Mesenchymal stem cell (in vitro differentiated cells and primary cell): Measurements from ENCODE around the gene SPSB1.

Experiments used
- DNase-seq: peaks from one replicate; pipeline ENCODE4 v3.0.0-alpha.2; 2013
- H2AFZ ChIP-seq: one replicate; pipeline ENCODE4 v1.6.1; 2013; ENCODE audit warnings: low read depth, mild to moderate bottlenecking, control low read depth, inconsistent platforms, low read length, moderate library complexity
- H2AK5ac ChIP-seq: 2 replicates; pipeline ENCODE4 v1.6.1; 2013; ENCODE audit warnings: low read length, moderate library complexity, mild to moderate bottlenecking, inconsistent platforms; ENCODE audit not compliant: severe bottlenecking
- H2BK120ac ChIP-seq: one replicate; pipeline ENCODE4 v1.6.1; 2013; ENCODE audit warnings: low read depth, mild to moderate bottlenecking, inconsistent platforms, low read length, moderate library complexity
- H2BK12ac ChIP-seq, 2 experiments: one replicate each; pipeline ENCODE4 v1.6.1; 2013; ENCODE audit warnings: inconsistent platforms in 2 of 2, low read length in 2 of 2, mild to moderate bottlenecking in 2 of 2, moderate library complexity in 2 of 2, control low read depth in 1 of 2
- H2BK15ac ChIP-seq: one replicate; pipeline ENCODE4 v1.6.1; 2013; ENCODE audit warnings: mild to moderate bottlenecking, low read depth, inconsistent platforms; ENCODE audit not compliant: poor library complexity, severe bottlenecking
- H2BK5ac ChIP-seq: 2 replicates; pipeline ENCODE4 v1.6.1; 2013; ENCODE audit warnings: low read depth, mild to moderate bottlenecking, low read length, control low read depth, inconsistent platforms; ENCODE audit not compliant: poor library complexity, severe bottlenecking
- H3K14ac ChIP-seq, 2 experiments: one replicate each; pipeline ENCODE4 v1.6.1; 2013; ENCODE audit warnings: inconsistent platforms in 2 of 2, low read length in 2 of 2, control low read depth in 1 of 2, mild to moderate bottlenecking in 1 of 2, moderate library complexity in 1 of 2
- H3K18ac ChIP-seq, 2 experiments: one replicate each; pipeline ENCODE4 v1.6.1; 2013; ENCODE audit warnings: inconsistent platforms in 2 of 2, low read length in 2 of 2, control low read depth in 1 of 2, low read depth in 1 of 2, mild to moderate bottlenecking in 1 of 2
- H3K23ac ChIP-seq, 2 experiments: one replicate each; pipeline ENCODE4 v1.6.1; 2013; ENCODE audit warnings: inconsistent platforms in 2 of 2, low read length in 2 of 2, mild to moderate bottlenecking in 2 of 2, moderate library complexity in 2 of 2, control low read depth in 1 of 2
- H3K27ac ChIP-seq: 2 replicates; pipeline ENCODE4 v1.5.1; 2013; ENCODE audit warnings: mild to moderate bottlenecking, moderate library complexity, low read length, control low read depth, inconsistent platforms; ENCODE audit not compliant: poor library complexity, severe bottlenecking
- H3K27me3 ChIP-seq, 2 experiments: 2 replicates each; pipeline versions ENCODE4 v1.6.1 to v1.7.0; 2013; ENCODE audit warnings: low read length in 2 of 2, mild to moderate bottlenecking in 2 of 2, moderate library complexity in 2 of 2, control low read depth in 1 of 2, inconsistent platforms in 1 of 2; ENCODE audit not compliant: control insufficient read depth in 1 of 2, insufficient read depth in 1 of 2
- H3K36me3 ChIP-seq, 2 experiments: 2 replicates each; pipeline versions ENCODE4 v1.6.1 to v1.7.0; 2013; ENCODE audit warnings: low read length in 2 of 2, control low read depth in 1 of 2, inconsistent platforms in 1 of 2, low read depth in 1 of 2, mild to moderate bottlenecking in 1 of 2; ENCODE audit not compliant: insufficient read depth in 2 of 2, control insufficient read depth in 1 of 2
- H3K4ac ChIP-seq, 2 experiments: one replicate each; pipeline ENCODE4 v1.6.1; 2013; ENCODE audit warnings: inconsistent platforms in 2 of 2, low read length in 2 of 2, mild to moderate bottlenecking in 2 of 2, moderate library complexity in 2 of 2, control low read depth in 1 of 2, low read depth in 1 of 2
- H3K4me1 ChIP-seq: 2 replicates; pipeline ENCODE4 v1.6.1; 2013; ENCODE audit warnings: low read depth, low read length, control low read depth; ENCODE audit not compliant: control insufficient read depth, insufficient read depth
- H3K4me2 ChIP-seq: 2 replicates; pipeline ENCODE4 v1.6.1; 2013; ENCODE audit warnings: low read length, mild to moderate bottlenecking, inconsistent platforms; ENCODE audit not compliant: poor library complexity, severe bottlenecking
- H3K4me3 ChIP-seq, 2 experiments: 2 replicates each; pipeline versions ENCODE4 v1.5.1 to v1.7.0; 2013; ENCODE audit warnings: low read length in 2 of 2, mild to moderate bottlenecking in 2 of 2, control low read depth in 1 of 2, low read depth in 1 of 2; ENCODE audit not compliant: insufficient read depth in 1 of 2
- H3K79me1 ChIP-seq: replicated peaks from 2 replicates; pipeline ENCODE4 v1.6.1; 2013; ENCODE audit warnings: mild to moderate bottlenecking, control low read depth, low read length, inconsistent platforms; ENCODE audit not compliant: poor library complexity, severe bottlenecking
- H3K9ac ChIP-seq: 2 replicates; pipeline ENCODE4 v1.7.0; 2013; ENCODE audit warnings: mild to moderate bottlenecking, low read length, moderate library complexity
- H3K9me3 ChIP-seq: 2 replicates; pipeline ENCODE4 v1.7.0; 2013; ENCODE audit warnings: mild to moderate bottlenecking, low read length; ENCODE audit not compliant: control insufficient read depth
- H4K8ac ChIP-seq: one replicate; pipeline ENCODE4 v1.6.1; 2013; ENCODE audit warnings: inconsistent platforms, mild to moderate bottlenecking, low read length, moderate library complexity
- H4K91ac ChIP-seq: one replicate; pipeline ENCODE4 v1.6.1; 2013; ENCODE audit warnings: mild to moderate bottlenecking, low read length, inconsistent platforms
- WGBS: methylation state at CpG from one replicate; pipeline ENCODE4 v1.1.7; 2013; ENCODE audit warnings: mixed read lengths; 5-methylcytosine and 5-hydroxymethylcytosine counted together

Gene SPSB1

DNA sequence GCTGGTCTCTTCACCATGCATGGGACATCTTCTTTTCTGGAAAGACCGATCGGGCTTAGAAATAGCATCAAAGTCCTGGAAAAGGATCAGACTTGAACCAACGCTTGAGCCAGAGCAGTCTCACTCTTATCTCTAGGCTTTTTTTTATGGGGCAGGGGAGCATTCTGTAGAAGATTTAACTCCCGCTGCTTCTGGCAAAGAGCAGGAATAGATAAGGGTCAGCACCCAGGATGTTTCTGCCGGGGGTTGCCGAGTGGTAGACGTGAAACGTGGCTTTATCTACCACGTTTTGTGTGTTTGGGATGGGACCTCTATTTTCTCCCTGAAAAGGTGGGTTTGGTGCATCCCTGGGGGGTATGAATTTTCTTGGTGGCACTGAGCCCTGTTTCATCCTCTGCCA, 18.8 kb downstream of the SPSB1 start:
- Histone ChIP-seq H2BK12ac (no peak overlapping the region), H3K4me2 (no peak overlapping the region), H3K79me1 (peaks cover 3% of the 10 kb centered on the region)

DNA sequence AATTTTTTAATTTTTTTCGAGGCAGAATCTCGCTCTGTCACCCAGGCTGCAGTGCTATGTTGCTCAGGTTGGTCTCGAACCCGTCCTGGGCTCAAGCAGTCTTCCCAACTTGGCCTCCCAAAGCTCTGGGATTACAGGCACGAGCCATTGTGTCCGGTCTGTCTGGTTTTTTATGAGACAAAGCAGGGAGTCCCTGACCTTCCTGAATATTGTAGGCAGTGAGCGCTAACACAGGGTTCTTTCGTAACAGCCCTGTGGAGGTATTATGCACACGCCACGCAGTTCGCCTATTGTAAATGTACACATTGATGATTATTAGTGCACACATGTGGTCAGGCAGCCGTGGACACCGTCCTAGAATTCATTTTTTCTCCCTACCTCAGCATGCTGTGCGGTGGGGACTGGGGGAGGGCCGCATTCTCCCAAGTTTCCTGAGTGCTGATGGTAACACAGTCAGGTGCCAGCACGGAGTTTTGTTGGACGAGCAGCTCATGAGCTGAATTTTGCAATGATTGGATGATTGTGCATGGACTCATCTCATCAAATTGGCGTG, 19.6 kb downstream of the SPSB1 start:
- 95% methylated on average over 18 of the region's 18 CpGs for WGBS
- H2AK5ac ChIP-seq: no peak overlapping the region
- peaks cover 4% of the 10 kb centered on the region for H3K79me1 ChIP-seq
- no peak overlapping the region for H3K18ac ChIP-seq
- peaks cover 58% of the 10 kb centered on the region for H3K4me1 ChIP-seq
- H3K14ac ChIP-seq: no peak overlapping the region
- H4K8ac ChIP-seq: peak overlapping the region; percentile 19
- H3K27ac ChIP-seq: no peak overlapping the region
- no peak overlapping the region for H2BK5ac ChIP-seq
- no peak overlapping the region for H2AFZ ChIP-seq
- H2BK15ac ChIP-seq: no peak overlapping the region
- H4K91ac ChIP-seq: no peak overlapping the region
- no peaks in the 10 kb centered on the region for H3K27me3 ChIP-seq
- no peak for DNase-seq
- H3K4me3 ChIP-seq: no peak overlapping the region
- no peak overlapping the region for H3K4me2 ChIP-seq
- no peaks in the 10 kb centered on the region for H3K9me3 ChIP-seq
- H2BK120ac ChIP-seq: no peak overlapping the region
- peak overlapping the region; percentile 36 for H3K9ac ChIP-seq
- no peak overlapping the region for H3K23ac ChIP-seq
- no peak overlapping the region for H3K4ac ChIP-seq
- H3K36me3 ChIP-seq: peaks cover 28 to 48% of the 10 kb centered on the region in 2 experiments
- H2BK12ac ChIP-seq: no peak overlapping the region

More for the DNA sequence above, 18.8 kb downstream of the SPSB1 start:
- H3K18ac ChIP-seq: no peak overlapping the region
- no peak overlapping the region for H3K4ac ChIP-seq
- H3K14ac ChIP-seq: no peak overlapping the region
- no peak overlapping the region for H4K91ac ChIP-seq
- 69% methylated on average over 9 of the region's 9 CpGs for WGBS
- DNase-seq: no peak
- no peak overlapping the region for H2BK5ac ChIP-seq
- no peak overlapping the region for H2BK120ac ChIP-seq
- no peak overlapping the region for H2BK15ac ChIP-seq
- H3K36me3 ChIP-seq: peaks cover 24 to 45% of the 10 kb centered on the region in 2 experiments
- no peak overlapping the region for H3K27ac ChIP-seq
- H2AFZ ChIP-seq: no peak overlapping the region
- H3K23ac ChIP-seq: no peak overlapping the region
- no peak overlapping the region for H3K4me3 ChIP-seq
- peak overlapping the region; percentile 2 for H3K9ac ChIP-seq
- H3K27me3 ChIP-seq: no peaks in the 10 kb centered on the region
- H3K4me1 ChIP-seq: peaks cover 52% of the 10 kb centered on the region
- no peak overlapping the region for H4K8ac ChIP-seq
- H2AK5ac ChIP-seq: no peak overlapping the region
- no peaks in the 10 kb centered on the region for H3K9me3 ChIP-seq

DNA sequence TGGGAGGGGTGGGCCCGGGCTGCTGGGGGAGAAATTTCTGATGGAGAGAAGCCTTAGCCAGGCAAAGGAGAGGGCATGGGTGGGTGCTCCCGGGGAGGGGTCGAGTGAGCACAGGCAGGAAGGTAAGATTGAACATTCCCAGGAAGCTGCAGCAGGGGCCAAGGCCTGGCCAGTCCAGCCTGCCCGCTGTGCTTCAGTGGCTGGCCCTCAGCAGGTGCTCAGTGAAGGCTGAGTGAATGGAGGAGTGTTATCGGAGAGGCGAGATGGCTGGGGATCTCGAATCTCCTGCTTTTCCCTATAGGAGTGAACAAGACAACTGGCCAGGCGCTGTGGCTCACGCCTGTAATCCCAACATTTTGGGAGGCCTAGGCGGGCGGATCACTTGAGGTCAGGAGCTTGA, 20.9 kb downstream of the SPSB1 start:
- Histone ChIP-seq H3K4me2 (no peak overlapping the region), H2BK120ac (no peak overlapping the region), H2BK15ac (no peak overlapping the region), H3K36me3 (peaks cover 33 to 44% of the 10 kb centered on the region in 2 experiments), H3K4me1 (peaks cover 63% of the 10 kb centered on the region), H3K79me1 (peaks cover 4% of the 10 kb centered on the region), H3K9ac (no peak overlapping the region), H4K8ac (no peak overlapping the region), H3K4ac (no peak overlapping the region), H3K23ac (no peak overlapping the region), H3K27ac (no peak overlapping the region), H2BK5ac (no peak overlapping the region), H2AFZ (no peak overlapping the region), H3K27me3 (no peaks in the 10 kb centered on the region), H2AK5ac (no peak overlapping the region), H3K4me3 (no peak overlapping the region), H3K14ac (no peak overlapping the region), H2BK12ac (no peak overlapping the region), H3K9me3 (no peaks in the 10 kb centered on the region), H4K91ac (no peak overlapping the region), H3K18ac (no peak overlapping the region)
- no peak for DNase-seq
- WGBS: 98% methylated on average over 11 of the region's 11 CpGs

DNA sequence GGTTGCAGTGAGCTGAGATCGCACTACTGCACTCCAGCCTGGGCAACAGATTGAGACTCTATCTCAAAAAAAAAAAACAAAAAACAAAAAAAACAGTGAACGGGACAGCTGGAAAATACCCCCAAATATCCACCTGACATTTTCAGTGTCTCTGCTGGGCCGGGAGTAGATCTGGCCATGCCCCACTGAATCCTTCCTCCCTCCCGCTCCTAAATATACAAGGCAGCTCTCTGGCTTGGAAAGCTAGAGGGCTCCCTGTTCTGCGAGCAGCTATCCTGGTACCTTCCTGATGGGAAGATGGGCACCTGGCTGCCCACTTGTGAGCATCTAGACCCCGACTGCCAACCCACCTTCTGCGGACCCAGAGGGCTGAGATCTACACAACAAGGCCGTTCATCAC, 21.4 kb downstream of the SPSB1 start:
- peaks cover 59% of the 10 kb centered on the region for H3K4me1 ChIP-seq
- no peak overlapping the region for H3K4me3 ChIP-seq
- no peaks in the 10 kb centered on the region for H3K27me3 ChIP-seq
- no peak overlapping the region for H4K91ac ChIP-seq
- H2BK15ac ChIP-seq: no peak overlapping the region
- H3K4me2 ChIP-seq: no peak overlapping the region
- peak overlapping the region; percentile 14 for H3K9ac ChIP-seq
- H2BK5ac ChIP-seq: no peak overlapping the region
- no peaks in the 10 kb centered on the region for H3K9me3 ChIP-seq
- H3K79me1 ChIP-seq: peaks cover 4% of the 10 kb centered on the region
- H3K14ac ChIP-seq: no peak overlapping the region
- no peak overlapping the region for H2AK5ac ChIP-seq
- H2BK120ac ChIP-seq: no peak overlapping the region
- no peak overlapping the region for H4K8ac ChIP-seq
- H2BK12ac ChIP-seq: no peak overlapping the region
- peaks cover 35 to 45% of the 10 kb centered on the region in 2 experiments for H3K36me3 ChIP-seq
- no peak overlapping the region for H2AFZ ChIP-seq
- no peak overlapping the region for H3K27ac ChIP-seq
- DNase-seq: no peak
- 82% methylated on average over 8 of the region's 8 CpGs for WGBS
- H3K23ac ChIP-seq: no peak overlapping the region
- H3K4ac ChIP-seq: no peak overlapping the region
- no peak overlapping the region for H3K18ac ChIP-seq
